Stimulated activated CD4-positive, alpha-beta T cell treated with anti-CD3 and anti-CD28 coated beads, Interleukin-2, amount 100 ng/mL, for 24 hours (primary cell): ENCODE measurements around the gene CLEC17A.
"Not testable (repeated sequence)": the region's sequence is repeated elsewhere in the genome, so short reads cannot be mapped to it uniquely, and the experiment has no call there.

Source experiments
- DNase-seq, 2 donors: peaks; one replicate each; pipeline ENCODE4 v3.0.0-alpha.2; 2020

CLEC17A gene, protein sequence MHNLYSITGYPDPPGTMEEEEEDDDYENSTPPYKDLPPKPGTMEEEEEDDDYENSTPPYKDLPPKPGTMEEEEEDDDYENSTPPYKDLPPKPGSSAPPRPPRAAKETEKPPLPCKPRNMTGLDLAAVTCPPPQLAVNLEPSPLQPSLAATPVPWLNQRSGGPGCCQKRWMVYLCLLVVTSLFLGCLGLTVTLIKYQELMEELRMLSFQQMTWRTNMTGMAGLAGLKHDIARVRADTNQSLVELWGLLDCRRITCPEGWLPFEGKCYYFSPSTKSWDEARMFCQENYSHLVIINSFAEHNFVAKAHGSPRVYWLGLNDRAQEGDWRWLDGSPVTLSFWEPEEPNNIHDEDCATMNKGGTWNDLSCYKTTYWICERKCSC

GRCh38 chr19:14582894-14583340 lies at the start of gene CLEC17A:
TSS of gene CLEC17A (plus strand) at chr19:14583084. CDS start at chr19:14583161, 77 bp downstream.
- DNase-seq: no peak

GRCh38 chr19:14533450-14533849 lies 49.4 kb upstream of the CLEC17A start:
- no peak for DNase-seq

GRCh38 chr19:14536926-14537692 lies 45.8 kb upstream of the CLEC17A start:
- DNase-seq: peak; percentile 33 to 59

DNA sequence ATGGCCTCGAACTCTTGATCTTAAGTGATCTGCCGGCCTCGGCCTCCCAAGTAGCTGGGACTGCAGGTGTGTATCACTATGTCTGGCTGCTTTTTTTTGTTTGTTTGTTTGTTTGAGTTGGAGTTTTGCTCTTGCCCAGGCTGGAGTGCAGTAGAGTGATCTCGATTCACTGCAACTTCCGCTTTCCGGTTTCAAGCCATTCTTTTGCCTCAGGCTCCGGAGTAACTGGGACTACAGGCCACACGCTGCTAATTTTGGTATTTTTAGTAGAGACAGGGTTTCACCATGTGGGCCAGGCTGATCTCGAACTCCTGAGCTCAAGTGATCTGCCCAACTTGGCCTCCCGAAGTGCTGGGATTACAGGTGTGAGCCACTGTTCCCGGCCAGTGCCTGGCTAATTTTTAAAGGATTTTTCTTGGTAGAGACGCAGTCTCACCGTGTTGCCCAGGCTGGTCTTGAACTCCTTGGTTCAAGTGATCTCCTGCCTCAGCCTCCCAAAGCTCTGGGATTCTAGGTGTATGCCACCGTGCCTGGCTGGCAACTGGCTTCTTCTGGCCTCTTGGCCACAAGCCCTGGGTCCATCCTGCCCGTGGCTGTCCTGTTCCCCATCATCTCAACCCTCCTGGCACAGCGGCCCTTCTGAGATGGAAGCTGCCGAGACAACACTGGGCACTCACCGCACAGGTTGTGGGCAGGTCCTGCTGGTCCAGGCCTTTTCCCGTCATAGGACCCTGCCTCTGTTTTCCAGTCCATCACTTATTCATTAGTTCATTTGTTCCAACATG lies 42.0 kb upstream of the CLEC17A start:
- no peak for DNase-seq

DNA sequence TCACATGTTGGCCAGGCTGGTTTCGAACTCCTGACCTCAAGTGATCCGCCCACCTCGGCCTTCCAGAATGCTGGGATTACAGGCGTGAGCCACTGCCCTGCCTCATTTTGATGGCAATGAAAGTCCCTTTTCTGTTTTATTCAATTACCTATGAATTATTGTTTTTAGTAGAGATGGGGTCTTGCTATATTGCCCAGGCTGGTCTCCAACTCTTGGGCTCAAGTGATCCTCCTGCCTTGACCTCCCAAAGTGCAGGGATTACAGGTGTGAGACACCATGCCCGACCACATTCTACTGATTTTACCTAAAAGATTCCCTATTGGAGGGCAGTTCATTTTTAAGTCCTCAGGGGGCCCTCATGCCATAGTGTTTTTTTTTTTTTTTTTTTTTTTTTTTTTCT lies 40.9 kb upstream of the CLEC17A start:
- DNase-seq: not testable (repeated sequence)

- DNase-seq: no peak
Measured at GRCh38 chr19:14542711-14543328, 40.1 kb upstream of the CLEC17A start.

- DNase-seq: no peak
Measured at GRCh38 chr19:14544047-14544446, 38.8 kb upstream of the CLEC17A start.

DNA sequence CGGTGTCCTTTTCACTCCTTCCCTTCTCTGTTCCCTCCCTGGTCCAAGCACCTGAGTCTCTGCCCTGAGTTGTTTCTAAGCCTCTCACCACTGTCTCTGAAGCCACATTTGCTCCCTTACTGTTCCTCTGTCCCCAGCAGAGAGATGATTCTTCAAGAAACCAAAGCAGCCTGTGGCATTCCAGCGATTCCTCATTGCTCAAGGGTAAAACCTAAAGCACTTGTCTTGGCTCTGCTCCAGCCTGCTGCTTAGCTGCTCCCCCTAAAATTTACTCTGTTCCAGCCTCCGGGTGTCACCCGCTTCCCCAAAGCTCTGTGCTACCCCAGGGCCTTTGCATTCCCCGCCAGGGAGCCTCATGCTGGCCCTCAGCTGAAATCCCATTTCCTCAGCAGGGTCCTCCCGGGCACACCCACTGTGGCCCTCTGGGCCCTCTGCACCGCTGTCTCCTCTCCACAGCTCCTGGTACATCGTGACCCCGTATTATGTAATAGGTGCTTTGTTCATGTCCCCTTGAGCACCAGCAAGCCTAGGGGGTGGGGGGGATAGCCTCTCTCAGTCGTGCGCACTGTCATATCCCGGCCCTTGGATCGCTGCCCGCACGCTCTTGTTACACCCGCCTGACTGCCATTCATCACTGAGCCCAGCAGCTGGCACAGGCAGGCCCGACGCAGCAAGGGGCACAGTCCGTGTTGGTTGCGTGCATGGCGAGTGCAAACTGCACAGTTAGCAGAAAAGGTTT lies 37.7 kb upstream of the CLEC17A start:
- DNase-seq: no peak

GRCh38 chr19:14545716-14546082 lies 37.2 kb upstream of the CLEC17A start:
- no peak for DNase-seq

GRCh38 chr19:14550201-14550754 lies 32.6 kb upstream of the CLEC17A start:
- no peak for DNase-seq

DNA sequence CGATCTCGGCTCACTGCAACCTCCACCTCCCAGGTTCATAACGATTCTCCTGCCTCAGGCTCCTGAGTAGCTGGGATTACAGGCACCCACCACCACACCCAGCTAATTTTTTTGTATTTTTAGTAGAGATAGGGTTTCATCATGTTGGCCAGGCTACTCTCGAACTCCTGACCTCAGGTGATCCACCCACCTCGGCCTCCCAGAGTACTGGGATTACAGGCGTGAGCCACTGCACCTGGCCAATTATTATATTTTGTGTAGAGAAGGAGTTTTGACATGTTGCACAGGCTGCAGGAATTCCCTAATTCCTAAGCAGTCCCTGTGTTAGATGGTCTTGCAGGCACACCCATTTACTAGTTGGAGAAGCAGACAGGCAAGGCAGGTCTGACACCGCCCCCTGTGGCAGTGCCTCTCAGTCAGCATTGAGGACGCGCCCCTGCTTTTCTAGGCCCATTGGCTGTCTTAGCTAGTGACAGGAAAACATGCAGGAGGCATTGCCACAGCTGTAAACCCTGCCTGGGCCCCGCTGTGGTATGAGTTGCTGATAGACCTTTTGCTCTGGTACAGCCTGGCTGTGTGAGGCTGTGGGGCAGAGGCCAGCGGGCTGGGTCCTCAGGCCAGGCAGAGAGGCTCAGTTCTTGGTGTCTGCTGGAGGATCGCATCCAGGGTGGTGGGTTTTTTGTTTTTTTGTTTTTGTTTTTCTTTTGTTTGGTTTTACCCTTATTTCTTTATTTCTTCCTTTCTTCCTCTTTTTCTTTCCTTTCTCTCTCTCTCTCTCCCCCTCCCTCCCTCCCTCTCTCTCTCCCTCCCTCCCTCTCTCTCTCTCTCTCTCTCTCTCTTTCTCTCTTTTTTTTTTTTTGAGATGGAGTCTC lies 31.5 kb upstream of the CLEC17A start:
- peak; percentile 64 to 71 for DNase-seq

DNA sequence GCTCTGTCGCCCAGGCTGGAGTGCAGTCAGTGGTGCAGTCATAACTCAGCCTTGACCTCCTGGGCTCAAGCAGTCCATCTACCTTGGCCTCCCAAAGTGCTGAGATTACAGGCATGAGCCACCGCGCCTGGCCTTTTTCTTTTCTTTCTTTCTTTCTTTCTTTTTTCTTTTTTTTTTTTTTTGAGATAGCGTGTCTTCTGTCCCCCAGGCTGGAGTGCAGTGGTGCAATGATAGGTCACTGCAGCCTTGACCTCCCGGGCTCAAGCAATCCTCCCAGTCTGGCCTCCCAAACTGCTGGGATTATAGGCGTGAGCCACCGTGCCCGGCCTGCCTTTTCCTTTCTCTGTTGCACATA lies 30.9 kb upstream of the CLEC17A start:
- not testable (repeated sequence) for DNase-seq

DNA sequence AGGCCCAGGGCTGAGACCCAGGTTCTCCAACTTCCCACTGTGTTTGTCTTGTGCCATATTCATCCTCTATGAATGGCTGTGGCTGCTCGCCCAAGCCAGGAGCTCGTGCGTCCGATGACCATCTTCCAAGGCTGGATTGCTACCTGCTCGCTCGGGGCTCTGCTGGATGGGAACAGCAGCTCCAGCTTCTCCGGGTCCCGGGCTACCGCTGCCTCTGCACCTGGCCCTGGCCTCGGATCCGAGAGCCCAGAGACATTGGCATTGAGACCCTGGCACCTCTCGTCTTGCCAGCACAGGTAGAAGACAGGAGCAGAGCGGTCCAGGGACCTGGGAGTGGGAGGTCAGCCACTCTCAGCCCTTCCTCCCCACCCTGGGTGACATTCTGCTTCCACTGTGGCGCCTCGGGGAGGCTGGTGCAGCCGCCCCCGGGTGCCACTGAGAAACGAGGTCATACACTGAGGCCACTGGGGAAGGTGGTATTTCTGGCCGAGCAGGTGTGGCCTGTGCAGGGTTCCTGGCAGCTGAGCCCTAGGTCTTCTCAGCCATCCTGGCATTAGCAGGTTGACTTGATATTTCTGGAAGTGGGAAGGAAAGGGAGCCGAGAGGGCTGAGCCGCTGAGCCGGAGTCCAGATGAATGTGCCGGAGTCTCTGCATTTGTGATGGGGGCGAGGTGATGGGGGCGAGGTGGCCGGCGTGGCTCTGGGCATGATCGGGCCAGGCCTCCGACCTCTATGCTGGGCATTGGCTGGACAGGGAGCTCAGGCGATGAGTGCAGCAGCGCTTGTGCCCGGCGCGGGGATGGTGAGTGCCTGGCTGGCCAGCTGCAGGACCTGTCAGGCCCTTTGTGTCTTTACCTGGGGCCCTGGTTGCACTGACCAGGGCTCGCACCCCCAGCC lies 29.6 kb upstream of the CLEC17A start:
- no peak for DNase-seq

GRCh38 chr19:14553939-14554243 lies 29.0 kb upstream of the CLEC17A start:
- DNase-seq: no peak

DNA sequence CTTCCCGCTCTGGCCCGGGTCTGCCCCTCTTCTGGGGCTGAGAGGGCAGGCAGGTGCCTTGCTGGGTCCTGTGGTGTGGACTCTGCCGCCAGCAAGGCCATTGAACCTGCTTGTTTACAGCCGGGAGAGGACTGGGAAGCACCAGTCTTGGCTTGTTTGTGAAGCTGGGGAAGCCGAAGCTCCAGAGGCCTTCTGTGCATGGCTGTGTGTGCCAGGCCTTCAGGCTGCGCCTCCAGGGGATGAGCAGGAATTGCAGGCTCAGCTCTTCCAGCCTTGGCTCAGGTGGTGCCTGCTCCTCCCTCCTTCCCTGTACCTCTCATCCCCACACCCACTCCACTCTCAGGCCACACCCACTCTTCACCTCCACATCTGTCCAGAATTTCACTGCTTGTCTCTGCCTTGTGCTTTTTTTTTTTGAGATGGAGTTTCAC lies 28.5 kb upstream of the CLEC17A start:
- no peak for DNase-seq

DNA sequence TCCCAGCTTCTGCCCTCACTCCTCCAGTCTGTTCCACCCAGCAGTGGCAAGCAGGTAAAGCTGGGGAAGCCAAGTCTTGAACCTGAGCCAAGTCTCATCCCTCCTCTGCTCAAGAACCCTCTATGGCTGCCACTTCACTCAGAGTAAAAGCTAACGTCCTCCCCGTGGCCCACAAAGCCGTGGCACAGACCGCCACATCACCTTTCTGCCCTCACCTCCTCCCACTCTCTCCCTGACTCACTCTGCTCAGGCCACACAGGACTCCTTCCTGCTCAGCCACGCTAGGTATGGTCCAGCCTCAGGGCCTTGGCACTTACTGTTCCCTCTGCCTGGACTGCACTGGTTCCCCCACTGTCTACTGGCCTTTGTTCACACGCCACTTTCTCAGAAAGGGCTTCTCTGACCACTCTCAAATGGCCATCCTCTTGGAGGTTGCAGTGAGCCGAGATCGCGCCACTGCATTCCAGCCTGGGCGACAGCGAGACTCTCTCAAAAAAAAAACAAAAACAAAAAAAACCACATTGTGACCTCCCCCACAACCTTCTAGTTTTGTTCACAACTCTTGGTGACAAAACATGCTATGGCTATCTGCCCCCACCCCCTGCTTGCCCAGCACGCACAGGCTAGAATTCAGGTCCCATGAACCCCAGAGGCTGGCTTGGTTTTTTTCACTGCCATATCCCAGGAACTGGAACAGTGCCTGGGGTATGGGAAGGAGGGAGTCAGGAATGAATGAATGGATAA lies 26.8 kb upstream of the CLEC17A start:
- DNase-seq: no peak

DNA sequence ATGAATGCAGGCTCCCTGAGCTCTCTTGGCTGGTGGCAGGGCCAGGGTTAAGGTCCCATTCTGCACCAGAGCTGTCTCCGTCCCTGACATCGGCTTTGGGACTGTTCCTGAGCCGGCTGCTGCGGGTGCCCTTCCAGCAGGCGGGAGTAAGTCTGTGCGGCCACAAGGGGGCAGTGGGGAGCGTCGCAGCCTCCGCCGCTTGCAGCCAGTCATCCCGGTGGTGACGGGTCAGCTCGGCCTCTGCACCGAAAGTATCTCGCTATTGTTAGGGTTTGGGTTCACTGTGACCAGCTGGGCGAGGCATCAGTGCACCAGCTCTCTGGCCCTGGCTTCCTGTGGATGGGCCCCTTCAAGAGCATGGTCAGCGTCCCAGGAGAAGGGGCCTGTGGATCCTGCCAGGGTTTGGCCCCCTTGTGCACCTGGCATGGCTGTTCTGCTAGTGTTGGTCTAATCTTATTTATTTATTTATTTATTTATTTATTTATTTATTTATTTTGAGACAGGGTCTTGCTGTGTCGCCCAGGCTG lies 26.2 kb upstream of the CLEC17A start:
- DNase-seq: peak; percentile 81 to 84

DNA sequence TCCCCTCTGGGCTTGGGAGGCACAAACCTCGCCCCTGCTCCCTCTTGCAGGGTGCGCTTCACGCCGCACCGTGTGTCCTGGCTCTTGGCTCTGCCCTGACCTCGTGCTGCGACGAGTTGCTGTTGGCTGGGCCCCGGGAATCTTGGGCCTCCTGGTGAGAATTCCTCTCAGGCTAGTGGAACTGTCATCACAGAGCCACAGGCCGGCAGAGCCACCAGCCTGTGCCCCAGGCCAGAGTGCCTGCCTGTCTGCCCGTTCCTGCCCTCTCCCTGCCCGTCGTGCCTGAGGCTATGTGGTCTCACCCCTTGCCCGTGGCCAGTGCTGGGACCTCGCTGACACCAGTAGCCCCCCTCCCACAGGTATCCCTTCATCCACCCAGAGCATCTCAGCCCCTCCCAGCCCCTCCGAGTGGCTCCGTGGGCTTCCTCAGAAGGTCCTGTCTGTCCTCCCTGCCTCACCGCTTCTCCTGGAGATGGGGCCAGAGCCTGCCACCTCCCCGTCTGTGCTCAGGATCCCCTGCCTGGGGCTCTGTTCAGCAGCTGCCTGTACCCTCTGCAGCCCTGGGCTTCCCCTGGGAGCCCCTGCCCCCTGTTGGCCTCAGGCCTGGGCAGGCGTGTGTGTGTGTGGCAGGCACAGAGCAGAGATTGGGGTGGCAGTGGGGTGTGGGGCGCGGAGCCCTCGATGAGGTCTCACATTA lies 24.4 kb upstream of the CLEC17A start:
- DNase-seq: no peak
